Right kidney (tissue), 1 donor: ENCODE data around the gene KCNJ10.

Experiments
- DNase-seq: peaks from one replicate; pipeline ENCODE4 v3.0.0-alpha.2; 2016

KCNJ10 gene

GRCh38 chr1:159991513-159991912 is 78.4 kb downstream of the KCNJ10 start:
- no peak for DNase-seq

- DNase-seq: no peak
Observed at GRCh38 chr1:159990005-159990404, 80.0 kb downstream of the KCNJ10 start.

DNA sequence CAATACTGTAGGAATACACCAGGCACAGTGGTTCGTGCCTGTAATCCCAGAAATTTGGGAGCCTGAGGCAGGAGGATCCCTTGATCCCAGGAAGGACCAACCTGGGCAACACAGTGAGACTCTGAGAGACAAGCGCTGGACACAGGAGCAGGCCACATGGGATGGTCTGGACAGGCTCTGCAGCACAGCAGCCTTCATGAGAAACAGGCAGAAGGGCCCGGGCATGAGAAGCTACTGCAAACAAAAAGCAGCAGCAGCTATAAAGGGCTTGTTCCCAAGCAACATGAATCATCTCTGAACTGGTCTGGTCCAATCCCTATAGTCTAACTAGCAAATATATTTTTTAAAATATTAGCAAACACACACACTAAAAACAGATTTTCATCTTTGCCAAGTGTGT is 80.4 kb downstream of the KCNJ10 start:
- DNase-seq: no peak

DNA sequence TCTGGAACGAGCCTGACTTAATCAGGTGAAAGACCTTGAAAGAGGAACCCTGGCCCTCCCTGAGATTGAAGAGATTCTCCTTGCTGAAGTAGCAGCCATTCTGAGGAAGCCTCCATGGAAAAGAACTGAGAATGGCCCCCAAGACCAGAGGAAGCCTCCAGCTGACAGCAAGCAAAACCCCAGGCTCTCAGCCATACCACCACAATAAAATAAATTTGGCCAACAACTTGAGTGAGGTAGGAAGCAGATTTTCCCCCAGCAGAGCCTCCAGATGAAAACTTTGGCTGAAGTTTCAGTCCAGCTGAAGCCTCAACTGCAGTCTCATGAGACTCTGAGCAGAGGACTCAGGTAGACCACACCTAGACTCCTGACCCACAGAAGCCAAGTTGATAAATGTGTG is 82.0 kb downstream of the KCNJ10 start:
- DNase-seq: no peak

GRCh38 chr1:159987186-159987585 is 82.8 kb downstream of the KCNJ10 start:
- no peak for DNase-seq

DNA sequence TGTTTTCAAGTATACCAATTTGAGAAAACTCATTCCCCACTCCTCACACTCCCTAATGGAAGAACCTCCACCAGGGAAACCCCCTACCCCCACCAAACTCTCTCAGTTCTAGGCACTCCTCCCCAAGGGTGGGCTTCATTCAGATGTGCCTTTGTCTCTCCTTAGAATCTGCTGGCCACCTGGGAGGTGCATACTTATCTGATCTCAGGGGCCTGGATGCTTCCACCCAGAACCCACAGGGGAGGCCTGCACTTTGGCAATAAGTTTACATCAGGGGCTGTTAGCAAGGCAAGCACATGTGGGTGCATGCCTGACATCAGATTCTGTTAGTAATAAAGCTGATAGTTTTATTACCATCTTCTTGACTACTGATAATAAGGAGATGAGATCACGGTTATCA is 83.4 kb downstream of the KCNJ10 start:
- DNase-seq: no peak

DNA sequence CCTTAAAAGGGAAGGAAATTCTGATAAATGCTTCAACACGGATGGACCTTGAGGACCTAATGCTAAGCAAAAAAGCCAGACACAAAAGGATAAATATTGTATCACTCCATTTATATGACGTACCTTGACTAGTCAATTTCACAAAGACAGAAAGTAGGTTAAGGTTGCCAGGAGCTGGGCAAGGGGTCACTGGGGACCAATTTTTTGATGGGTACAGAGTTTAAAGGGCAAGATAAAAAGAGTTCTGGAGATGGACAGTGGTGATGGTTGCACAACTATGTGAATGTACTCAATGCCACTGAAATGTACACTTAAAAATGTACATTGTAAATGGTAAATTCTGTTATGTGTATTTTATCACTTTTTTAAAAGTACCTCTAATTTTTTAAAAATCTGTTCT is 83.9 kb downstream of the KCNJ10 start:
- no peak for DNase-seq

DNA sequence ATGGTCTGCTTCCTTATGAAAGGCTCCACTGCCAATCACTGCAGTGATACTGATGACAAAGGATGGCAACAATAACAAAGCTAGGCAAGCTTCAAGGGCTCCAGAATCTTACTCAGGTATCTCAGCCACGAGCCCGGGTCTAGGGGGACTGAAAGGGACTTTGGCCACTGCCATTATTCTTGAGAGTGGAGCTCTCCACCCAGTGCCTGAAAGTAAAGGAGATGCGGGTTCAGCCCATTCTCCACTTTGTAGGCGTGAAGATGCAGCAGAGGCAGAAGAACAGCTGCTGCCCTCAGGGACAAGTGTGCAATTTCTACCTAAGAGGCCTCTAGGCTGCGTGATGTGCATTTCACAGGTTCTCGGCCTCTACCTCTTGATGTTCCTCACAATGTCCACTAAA is 84.5 kb downstream of the KCNJ10 start:
- no peak for DNase-seq

GRCh38 chr1:159983681-159984080 is 86.3 kb downstream of the KCNJ10 start:
- DNase-seq: no peak

GRCh38 chr1:159982280-159982679 is 87.7 kb downstream of the KCNJ10 start:
- no peak for DNase-seq

DNA sequence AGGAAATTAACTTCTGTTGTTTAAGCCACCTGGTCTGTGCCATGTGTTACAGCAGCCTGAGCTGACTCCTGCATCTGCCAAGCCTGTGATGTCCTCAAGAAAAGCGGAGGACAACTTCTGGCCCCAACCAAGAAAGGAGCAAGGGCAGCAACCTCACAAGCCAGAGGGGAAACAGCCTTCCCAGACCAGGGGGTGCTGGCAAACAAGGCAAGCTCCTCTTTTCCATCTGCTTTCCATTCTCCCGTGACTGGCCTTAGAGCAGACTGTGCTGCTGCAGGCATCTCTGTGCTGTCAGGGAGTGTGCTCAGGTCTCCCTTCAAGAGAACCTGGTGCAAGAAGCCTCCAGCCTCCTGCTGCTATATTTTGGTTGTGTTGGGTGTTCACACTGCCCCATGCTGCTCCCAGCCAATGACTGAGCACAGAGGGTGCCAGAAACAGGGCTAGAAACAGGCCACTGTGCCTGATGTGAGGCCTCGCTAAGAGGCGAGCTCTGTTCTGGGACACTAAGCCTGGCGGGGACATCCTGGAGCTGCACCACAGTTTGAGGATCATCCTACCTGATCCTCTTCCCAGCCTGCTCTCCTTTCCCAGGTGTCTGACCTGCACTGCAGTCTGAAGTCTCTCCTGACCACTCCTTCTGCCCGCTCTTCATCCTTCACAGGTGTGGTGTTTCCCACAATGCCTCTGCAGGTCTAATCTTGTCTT is 88.5 kb downstream of the KCNJ10 start:
- DNase-seq: no peak

- DNase-seq: no peak
Observed at GRCh38 chr1:159980786-159981185, 89.2 kb downstream of the KCNJ10 start.

- no peak for DNase-seq
Observed at GRCh38 chr1:159980076-159980475, 89.9 kb downstream of the KCNJ10 start.

GRCh38 chr1:159979257-159979656 is 90.7 kb downstream of the KCNJ10 start:
- DNase-seq: no peak

DNA sequence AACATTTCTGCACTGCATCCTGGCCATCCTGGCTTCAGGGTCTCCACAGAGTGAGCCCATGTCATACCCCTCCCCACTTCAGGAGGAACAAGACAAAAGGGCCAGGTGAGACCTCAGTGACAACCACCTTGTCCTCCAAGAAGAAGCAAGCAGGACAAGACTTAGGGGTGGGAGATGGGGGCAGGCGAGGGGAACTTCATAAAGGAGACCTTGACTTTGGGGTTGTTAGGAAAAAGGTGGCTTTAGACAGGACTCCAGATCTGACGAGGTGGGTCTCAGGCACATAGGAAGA is 91.9 kb downstream of the KCNJ10 start:
- no peak for DNase-seq

DNA sequence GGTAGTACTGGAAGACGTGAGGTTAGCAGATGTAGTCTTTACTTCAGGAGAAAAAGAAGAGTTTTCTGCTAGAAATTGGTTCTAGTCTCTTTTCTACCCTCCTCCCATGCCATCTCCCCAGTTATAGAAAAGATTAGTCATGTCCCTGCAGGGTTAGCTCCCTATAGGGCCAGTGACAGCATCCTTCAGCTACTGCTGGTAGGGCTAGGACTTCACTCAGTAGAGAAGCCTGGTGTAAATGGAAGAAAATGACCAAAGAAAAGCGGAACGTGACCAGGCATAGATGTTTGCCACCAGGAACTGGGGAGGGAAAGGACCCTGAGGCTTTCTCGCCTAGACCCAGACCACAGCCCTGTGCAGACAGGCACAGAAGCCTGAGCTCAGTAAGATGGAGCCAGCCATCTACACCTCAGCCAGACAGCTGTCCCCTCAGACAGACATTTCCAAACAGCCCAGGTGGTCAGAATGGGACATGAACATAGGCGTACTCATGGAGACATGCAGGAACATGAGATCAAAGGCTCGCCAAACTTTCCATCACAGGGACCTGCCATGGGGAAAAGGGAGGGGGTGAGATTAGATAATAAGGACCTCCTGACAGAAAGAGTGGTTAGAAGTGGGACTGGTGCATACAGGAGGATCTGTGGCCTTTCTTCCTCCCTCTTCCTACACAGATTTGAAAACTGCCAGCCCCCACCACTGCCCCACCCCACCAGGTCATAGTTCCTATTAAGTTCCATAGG is 92.4 kb downstream of the KCNJ10 start:
- DNase-seq: no peak

- DNase-seq: no peak
Observed at GRCh38 chr1:159974350-159974965, 95.5 kb downstream of the KCNJ10 start.

DNA sequence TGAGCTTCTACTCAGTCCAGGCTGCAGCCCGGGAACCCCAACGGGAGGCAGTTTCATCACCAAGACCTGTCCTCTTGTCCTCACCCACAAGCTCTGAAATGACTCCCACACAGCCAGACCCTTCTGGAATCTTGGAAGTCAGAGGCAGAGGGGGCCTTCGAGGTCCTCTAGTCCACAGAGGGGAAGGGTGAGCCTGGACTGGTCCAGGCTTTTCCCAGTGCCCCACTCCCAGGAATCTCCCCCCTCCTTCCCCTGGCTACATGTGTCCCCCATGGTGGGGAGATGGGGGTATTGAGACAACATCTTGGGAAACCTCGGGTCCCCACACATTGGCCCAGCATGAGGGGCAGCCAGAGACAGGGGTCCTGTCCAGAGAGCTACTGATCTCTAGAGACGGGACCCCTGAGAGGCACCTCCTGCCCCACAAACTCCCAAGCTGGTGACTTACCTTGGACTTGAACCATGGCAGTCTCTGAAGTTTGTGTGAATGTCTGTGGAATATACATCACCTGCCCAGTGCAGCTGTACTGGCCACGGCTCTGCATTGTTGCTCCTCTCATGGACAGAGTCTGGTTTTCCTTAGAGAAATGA is 96.5 kb downstream of the KCNJ10 start:
- no peak for DNase-seq

DNA sequence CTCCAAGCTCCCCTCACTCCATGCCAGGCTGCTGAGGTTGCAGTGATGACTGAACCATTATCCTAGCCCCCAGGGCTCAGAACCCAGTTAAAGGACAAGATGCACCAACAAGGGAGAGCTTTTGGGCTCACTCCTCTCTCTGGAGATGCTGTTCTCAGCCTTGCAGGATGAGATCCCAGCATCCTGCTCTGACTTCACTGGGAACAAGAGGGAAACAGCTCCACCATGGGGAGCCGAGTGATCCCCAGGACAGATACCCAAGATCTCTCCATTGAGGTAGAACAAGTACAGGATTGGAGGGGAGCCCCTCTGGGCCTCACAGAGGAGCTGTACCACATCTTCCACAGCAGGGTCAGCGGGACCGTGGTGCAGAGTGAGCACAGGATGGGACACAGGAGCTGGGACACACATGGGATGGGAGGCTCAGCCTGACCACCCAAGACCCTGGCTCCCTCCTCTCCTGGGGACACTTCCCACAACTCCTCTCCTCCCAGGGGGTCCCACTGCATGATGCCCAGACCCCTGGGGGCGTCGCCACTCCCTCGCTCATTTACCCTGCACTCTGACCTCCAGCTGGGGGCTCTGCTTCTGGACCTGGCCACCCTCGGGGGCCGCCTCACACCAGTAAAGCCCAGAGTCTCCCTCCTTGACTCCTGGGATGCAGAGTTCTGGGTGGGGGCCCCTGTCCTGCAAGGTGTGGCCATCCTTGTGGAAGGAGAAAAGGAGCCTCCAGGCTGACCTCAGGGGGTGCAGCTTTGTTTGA is 97.3 kb downstream of the KCNJ10 start:
- no peak for DNase-seq

- DNase-seq: no peak
Observed at GRCh38 chr1:159970932-159971342, 99.0 kb downstream of the KCNJ10 start.

DNA sequence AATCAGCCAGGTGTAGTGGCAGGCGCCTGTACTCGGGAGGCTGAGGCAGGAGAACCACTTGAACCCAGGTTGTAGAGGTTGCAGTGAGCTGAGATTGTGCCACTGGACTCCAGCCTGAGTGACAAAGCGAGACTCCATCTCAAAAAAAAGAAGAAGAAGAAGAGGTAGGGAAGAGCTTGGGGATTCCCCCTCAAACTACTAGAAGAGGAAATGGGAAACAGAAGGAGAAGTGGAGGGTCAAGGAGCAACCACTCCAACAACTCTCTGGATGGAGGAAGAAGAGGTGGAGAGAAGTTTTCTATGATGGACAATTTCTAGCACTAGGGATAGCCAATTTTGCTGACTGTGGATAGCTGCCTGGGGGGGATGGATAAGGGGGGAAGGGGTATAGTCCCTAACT is 101.1 kb downstream of the KCNJ10 start:
- DNase-seq: no peak

GRCh38 chr1:159965263-159965662 is 104.7 kb downstream of the KCNJ10 start:
- DNase-seq: no peak

DNA sequence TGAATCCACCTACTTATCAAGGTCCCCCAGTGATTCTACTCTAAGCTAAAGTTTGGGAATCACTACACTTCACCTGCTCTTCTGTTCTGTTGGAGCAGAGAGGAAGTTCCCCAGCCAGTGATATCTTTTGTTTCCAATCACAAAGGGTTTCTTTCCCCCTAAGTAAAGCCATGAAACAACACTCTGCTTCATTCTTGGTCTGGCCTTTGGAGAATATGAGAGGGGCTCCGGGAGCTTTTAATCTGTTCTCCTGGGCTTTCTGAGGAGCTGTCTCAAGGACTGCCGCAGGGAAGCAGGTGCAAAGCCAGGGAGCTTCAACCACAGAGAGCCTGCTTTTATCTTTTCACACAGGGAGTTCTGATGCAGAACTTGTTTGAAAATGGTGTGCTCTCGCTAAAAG is 105.8 kb downstream of the KCNJ10 start:
- no peak for DNase-seq
